ENCODE data around the gene ZMYND10.

ZMYND10 gene

DNA sequence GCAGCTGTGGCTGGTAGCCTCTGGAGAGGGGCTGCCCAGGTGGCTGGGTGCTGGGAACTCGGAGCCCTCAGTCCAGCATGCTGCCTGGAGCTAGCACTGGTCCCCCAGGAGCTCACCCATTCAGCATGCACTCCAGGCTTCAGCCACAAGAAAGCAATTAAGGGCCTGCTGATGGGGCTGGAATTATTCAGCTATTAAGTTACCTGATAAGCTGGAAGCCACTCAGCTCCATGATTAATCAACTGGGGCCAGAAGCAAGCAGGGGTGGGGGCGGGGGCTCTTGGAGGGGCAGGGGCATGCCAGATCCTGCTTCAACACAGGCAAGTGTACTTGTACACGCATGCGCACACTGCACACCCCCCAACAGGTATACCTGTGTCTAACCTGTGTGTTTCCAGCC, 35.9 kb upstream of the ZMYND10 start:
- no peaks in the 10 kb centered on the region for H3K9me3 ChIP-seq (ENCODE audit: control insufficient read depth, low read length)
- H3K27ac ChIP-seq (ENCODE audit: low read depth, low read length, severe bottlenecking): no peak overlapping the region
- H3K36me3 ChIP-seq (ENCODE audit: control insufficient read depth, insufficient read depth, low read length): no peaks in the 10 kb centered on the region
- no peaks in the 10 kb centered on the region for H3K4me1 ChIP-seq (ENCODE audit: control insufficient read depth, insufficient read depth, low read length, poor library complexity, severe bottlenecking)
- 97 to 100% methylated on average over 4 of the region's 4 CpGs for WGBS, 2 experiments (ENCODE audit: insufficient coverage in 2 of 2)
- no peak overlapping the region for H3K4me3 ChIP-seq (ENCODE audit: extremely low read depth, insufficient read depth, low read length, poor library complexity, severe bottlenecking)

DNA sequence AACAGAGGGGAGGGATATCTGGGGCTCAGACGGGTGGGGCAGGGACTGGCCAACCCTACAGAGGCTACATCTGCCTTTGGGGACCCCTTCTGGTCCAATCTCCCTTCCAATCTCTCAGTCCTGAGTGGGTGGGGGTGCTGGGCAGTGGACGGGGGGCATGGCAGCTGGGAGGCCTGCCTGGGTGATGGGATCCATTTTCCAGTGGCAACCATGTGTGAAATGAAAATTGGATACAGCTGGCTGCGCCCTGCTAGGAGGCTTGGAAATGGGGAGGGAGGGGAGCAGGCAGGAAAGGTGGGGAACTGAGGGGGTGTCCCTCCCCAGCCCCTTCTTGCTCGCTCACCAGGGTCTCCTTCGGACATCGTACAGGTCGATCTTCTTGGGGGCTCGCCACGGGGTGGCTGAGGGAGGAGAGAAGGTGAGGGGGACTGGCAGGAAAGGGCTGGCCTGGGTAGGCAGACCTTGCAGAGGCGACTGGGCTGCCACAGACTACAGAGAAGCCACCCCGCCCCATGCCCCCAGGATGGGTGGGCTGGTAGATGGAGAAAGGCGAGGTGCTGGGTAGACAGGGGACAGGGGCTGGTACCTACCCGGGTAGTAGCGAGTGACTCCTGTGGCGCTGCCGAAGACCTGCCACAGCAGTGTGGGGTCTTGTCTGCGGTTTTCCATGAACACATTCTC, 35.0 kb upstream of the ZMYND10 start:
- H3K27ac ChIP-seq (ENCODE audit: low read depth, low read length, severe bottlenecking): no peak overlapping the region
- no peaks in the 10 kb centered on the region for H3K4me1 ChIP-seq (ENCODE audit: control insufficient read depth, insufficient read depth, low read length, poor library complexity, severe bottlenecking)
- no peaks in the 10 kb centered on the region for H3K36me3 ChIP-seq (ENCODE audit: control insufficient read depth, insufficient read depth, low read length)
- 89 to 92% methylated on average over 14 to 15 of the region's 17 CpGs for WGBS, 2 experiments (ENCODE audit: insufficient coverage in 2 of 2)
- no peak overlapping the region for H3K4me3 ChIP-seq (ENCODE audit: extremely low read depth, insufficient read depth, low read length, poor library complexity, severe bottlenecking)
- H3K9me3 ChIP-seq (ENCODE audit: control insufficient read depth, low read length): no peaks in the 10 kb centered on the region

DNA sequence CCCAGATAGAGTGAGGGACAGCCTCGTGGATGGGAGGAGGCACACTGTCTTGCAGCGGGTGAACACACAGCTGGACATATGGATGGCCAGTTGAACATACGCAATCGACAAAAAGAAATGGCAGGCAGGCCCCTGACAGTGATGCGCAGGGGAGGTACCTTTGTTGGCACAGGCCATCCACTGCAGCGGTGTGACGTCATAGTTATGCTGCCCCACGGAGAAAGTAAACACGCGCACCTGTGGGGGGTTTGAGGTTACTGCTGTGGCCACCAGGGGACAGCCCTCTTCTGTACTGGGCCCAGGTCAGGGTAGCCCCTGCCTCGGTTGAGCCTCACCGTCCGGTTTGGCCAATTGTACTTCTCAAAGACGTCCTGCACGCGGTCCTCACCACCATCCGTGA, 33.2 kb upstream of the ZMYND10 start:
- no peaks in the 10 kb centered on the region for H3K9me3 ChIP-seq (ENCODE audit: control insufficient read depth, low read length)
- no peaks in the 10 kb centered on the region for H3K36me3 ChIP-seq (ENCODE audit: control insufficient read depth, insufficient read depth, low read length)
- WGBS, 2 experiments (ENCODE audit: insufficient coverage in 2 of 2): 92 to 93% methylated on average over 12 of the region's 17 CpGs
- H3K27ac ChIP-seq (ENCODE audit: low read depth, low read length, severe bottlenecking): no peak overlapping the region
- H3K4me1 ChIP-seq (ENCODE audit: control insufficient read depth, insufficient read depth, low read length, poor library complexity, severe bottlenecking): no peaks in the 10 kb centered on the region
- H3K4me3 ChIP-seq (ENCODE audit: extremely low read depth, insufficient read depth, low read length, poor library complexity, severe bottlenecking): no peak overlapping the region

DNA sequence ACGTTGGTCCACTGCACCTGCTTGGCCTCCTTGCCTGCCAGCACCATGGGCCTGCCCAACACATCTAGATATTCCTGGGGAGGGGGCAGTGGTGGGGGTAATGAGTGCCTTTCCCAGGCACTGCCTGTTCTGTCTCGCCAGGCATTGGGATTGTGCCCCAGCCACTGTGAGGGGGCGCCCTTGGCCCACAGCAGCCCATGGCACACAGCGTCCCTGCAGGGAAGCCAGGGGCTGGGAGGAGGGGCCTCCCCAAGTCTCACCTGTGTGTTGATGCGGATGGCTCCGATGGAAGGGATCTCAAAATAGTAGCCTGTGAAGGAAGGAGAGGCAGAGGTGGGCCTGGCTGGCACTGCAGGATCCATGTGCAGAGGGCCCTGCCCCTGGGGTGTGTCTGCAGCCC, 32.5 kb upstream of the ZMYND10 start:
- Histone ChIP-seq H3K9me3 (ENCODE audit: control insufficient read depth, low read length) (no peaks in the 10 kb centered on the region), H3K4me1 (ENCODE audit: control insufficient read depth, insufficient read depth, low read length, poor library complexity, severe bottlenecking) (no peaks in the 10 kb centered on the region), H3K27ac (ENCODE audit: low read depth, low read length, severe bottlenecking) (no peak overlapping the region), H3K4me3 (ENCODE audit: extremely low read depth, insufficient read depth, low read length, poor library complexity, severe bottlenecking) (no peak overlapping the region), H3K36me3 (ENCODE audit: control insufficient read depth, insufficient read depth, low read length) (no peaks in the 10 kb centered on the region)
- 80 to 85% methylated on average over 3 of the region's 6 CpGs for WGBS, 2 experiments (ENCODE audit: insufficient coverage in 2 of 2)

DNA sequence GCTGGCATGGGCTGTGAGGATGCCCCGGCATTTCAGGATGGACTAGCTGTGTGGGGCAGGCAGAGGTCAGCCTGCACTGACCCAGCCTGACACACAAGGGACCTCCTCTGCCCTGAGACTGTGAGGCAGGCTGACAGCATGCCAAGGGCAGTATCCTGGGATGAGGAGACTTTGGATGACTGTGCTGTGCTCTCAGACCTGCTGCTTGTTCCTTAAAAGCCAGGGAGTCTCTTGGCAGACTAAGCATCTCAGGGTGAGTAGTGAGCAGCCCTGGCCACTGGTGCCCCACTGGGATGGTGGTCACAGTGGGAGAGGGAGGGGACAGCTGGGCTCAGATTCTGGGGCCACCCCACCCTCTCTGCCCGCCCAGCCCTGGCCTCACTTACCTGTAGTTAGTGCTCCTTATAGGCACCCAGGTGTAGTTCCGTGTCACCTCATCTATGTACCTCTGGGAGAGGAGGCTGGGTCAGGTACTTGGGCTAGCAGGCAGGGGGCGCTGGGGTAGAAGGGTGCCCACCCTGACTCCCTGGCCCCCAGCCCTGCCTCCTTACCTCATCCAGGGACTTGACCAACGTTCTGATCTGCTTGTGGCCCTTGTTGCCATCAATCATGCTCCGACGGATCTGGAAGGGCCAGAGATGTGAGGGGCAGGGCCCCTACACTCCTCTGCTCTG, 29.9 kb upstream of the ZMYND10 start:
- no peak overlapping the region for H3K27ac ChIP-seq (ENCODE audit: low read depth, low read length, severe bottlenecking)
- H3K9me3 ChIP-seq (ENCODE audit: control insufficient read depth, low read length): no peaks in the 10 kb centered on the region
- no peaks in the 10 kb centered on the region for H3K36me3 ChIP-seq (ENCODE audit: control insufficient read depth, insufficient read depth, low read length)
- H3K4me1 ChIP-seq (ENCODE audit: control insufficient read depth, insufficient read depth, low read length, poor library complexity, severe bottlenecking): no peaks in the 10 kb centered on the region
- no peak overlapping the region for H3K4me3 ChIP-seq (ENCODE audit: extremely low read depth, insufficient read depth, low read length, poor library complexity, severe bottlenecking)
- WGBS, 2 experiments (ENCODE audit: insufficient coverage in 2 of 2): 69 to 72% methylated on average over 5 of the region's 7 CpGs

DNA sequence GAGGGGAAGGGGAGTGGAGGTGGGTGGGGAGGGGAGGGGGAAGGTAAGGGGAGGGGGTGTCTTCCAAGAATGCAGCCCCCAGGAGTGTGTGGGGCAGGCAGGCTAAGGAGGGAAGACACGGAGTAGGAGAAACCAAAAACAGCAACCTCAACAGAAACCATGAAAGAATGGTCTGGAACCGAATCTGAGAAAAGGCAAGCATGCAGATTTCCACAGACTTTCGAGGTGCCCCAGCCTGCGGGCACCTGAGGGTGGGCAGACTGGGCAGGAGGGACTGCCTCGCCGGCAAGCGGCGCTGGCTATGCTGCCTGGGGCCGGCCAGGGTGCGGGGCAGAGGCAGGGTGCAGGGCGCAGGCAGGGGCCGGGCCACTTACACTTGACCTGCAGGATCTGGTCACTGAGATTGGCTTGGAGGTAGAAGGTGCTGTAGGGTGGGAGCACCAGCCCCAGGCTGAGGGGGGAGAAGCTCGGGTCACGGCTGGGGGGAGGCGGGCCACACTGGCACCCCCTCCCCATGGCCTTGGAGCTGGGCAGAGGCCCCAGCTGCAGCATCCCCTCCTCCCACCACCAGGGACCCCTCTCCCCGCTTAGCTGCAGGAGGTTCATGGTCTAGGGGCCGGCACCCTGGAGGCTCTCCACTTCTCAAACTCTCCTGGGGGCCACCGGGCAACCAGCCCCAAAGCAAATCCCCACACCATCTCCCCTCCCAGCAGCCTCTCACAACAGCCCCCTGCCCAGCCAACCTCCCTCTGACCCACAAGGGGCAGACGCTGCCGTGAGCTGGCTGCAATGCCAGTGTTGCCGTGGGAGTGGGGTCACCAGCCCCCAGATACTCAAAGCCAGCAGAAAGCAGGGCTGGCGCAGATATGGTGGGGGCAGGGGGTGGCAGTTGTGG, 29.1 kb upstream of the ZMYND10 start:
- Histone ChIP-seq H3K9me3 (ENCODE audit: control insufficient read depth, low read length) (no peaks in the 10 kb centered on the region), H3K36me3 (ENCODE audit: control insufficient read depth, insufficient read depth, low read length) (no peaks in the 10 kb centered on the region), H3K27ac (ENCODE audit: low read depth, low read length, severe bottlenecking) (no peak overlapping the region), H3K4me3 (ENCODE audit: extremely low read depth, insufficient read depth, low read length, poor library complexity, severe bottlenecking) (no peak overlapping the region), H3K4me1 (ENCODE audit: control insufficient read depth, insufficient read depth, low read length, poor library complexity, severe bottlenecking) (peaks cover 1% of the 10 kb centered on the region)
- 75 to 88% methylated on average over 10 to 14 of the region's 22 CpGs for WGBS, 2 experiments (ENCODE audit: insufficient coverage in 2 of 2)

DNA sequence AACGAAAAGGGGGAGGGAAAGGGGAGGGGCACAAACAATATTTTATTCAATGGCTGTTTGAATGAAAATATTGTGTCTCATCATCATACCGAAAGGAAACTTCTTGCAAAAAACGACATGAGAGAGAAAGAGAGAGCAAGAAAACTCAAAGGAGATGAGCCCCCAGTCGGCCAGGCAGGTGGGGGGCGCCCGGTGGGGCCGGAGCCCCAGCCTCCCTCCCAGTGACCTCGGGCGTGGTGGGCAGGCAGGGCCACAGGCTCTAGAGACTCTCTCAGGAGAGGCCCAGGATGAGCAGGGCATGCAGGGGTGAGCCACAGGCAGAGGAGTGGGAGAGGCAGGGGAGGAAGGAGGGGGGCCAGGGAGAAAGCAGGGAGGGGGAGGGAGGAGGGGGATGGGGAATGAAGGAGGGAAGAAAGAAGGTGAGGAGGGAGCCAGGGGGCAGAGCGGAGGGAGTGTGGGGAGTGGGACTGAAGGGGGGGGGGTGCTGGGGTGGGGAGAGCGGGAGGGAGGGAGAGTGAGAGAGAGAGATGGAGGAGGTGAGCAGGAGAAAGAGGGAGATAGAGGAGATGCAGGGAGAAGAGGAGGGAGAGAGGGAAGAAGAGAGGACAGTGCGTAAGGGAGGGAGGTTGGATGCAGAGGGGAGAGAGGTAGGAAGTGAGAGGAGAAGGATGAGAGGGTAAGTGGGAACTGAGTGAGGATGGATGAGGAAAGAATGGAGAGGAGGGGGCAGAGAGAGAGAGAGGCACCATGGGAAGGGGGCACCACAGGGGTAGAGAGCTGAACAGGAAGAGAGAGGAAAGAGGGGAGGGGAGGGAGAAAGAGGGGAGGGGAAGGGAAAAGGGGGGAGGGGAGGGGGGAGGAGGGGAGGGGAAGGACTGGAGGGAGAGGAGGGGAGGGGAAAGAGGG, 27.9 kb upstream of the ZMYND10 start:
- WGBS, 2 experiments (ENCODE audit: insufficient coverage in 2 of 2): 52 to 58% methylated on average over 9 to 10 of the region's 12 CpGs
- peaks cover 2% of the 10 kb centered on the region for H3K4me1 ChIP-seq (ENCODE audit: control insufficient read depth, insufficient read depth, low read length, poor library complexity, severe bottlenecking)
- no peak overlapping the region for H3K27ac ChIP-seq (ENCODE audit: low read depth, low read length, severe bottlenecking)
- no peak overlapping the region for H3K4me3 ChIP-seq (ENCODE audit: extremely low read depth, insufficient read depth, low read length, poor library complexity, severe bottlenecking)
- H3K9me3 ChIP-seq (ENCODE audit: control insufficient read depth, low read length): no peaks in the 10 kb centered on the region
- H3K36me3 ChIP-seq (ENCODE audit: control insufficient read depth, insufficient read depth, low read length): no peaks in the 10 kb centered on the region

DNA sequence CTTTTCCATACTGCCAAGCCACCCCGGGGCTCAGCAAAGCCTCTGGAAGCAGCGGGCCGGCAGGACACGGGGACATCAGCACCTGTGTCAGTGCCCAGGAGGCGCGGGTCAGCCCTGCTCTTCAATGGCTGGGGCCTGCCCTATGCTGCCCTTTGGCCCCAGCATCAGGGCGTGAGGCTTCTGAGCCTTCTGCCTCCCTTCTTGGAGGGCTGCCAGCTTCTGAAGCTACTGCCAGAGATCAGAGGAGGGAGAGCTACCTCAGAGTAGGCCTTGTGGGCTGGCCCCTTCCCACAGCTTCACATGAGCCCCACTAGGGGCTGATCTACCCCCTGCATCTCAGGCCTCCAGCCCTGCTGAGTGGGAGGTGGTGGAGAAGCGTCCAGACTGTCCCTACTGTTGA, 26.8 kb upstream of the ZMYND10 start:
- H3K27ac ChIP-seq (ENCODE audit: low read depth, low read length, severe bottlenecking): no peak overlapping the region
- no peak overlapping the region for H3K4me3 ChIP-seq (ENCODE audit: extremely low read depth, insufficient read depth, low read length, poor library complexity, severe bottlenecking)
- H3K36me3 ChIP-seq (ENCODE audit: control insufficient read depth, insufficient read depth, low read length): no peaks in the 10 kb centered on the region
- H3K4me1 ChIP-seq (ENCODE audit: control insufficient read depth, insufficient read depth, low read length, poor library complexity, severe bottlenecking): peaks cover 2% of the 10 kb centered on the region
- H3K9me3 ChIP-seq (ENCODE audit: control insufficient read depth, low read length): no peaks in the 10 kb centered on the region
- 84 to 85% methylated on average over 7 to 8 of the region's 8 CpGs for WGBS, 2 experiments (ENCODE audit: insufficient coverage in 2 of 2)

DNA sequence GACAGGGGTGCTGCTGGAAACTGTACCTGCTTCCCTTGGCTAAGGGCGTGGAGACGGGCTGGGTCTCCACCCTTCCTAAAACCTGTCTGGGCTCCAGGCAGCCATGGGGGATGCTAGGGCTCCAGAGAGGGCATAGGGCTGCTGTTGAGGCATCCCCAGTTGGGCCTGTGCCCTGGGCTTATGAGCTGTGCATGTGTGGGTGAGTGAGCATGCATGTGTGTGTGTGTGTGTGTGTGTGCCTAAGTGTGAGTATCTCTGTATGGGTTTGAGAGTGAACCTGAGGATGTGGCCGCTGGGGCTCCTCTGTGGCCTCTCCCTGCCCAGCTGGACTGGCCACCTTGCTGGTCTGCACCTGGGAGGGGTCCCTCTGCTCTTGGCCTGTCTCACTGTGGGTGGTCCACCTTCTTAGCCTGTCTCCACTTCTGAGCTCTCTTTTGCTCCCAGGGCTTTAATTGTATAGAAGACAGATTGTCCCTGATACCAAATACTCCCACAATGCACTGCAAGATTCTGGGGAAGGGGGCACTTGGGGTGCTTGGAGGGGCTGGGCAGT, 25.7 kb upstream of the ZMYND10 start:
- Histone ChIP-seq H3K27ac (ENCODE audit: low read depth, low read length, severe bottlenecking) (no peak overlapping the region), H3K36me3 (ENCODE audit: control insufficient read depth, insufficient read depth, low read length) (no peaks in the 10 kb centered on the region), H3K4me1 (ENCODE audit: control insufficient read depth, insufficient read depth, low read length, poor library complexity, severe bottlenecking) (peaks cover 2% of the 10 kb centered on the region), H3K9me3 (ENCODE audit: control insufficient read depth, low read length) (no peaks in the 10 kb centered on the region), H3K4me3 (ENCODE audit: extremely low read depth, insufficient read depth, low read length, poor library complexity, severe bottlenecking) (no peak overlapping the region)
- WGBS, 2 experiments (ENCODE audit: insufficient coverage in 2 of 2): 94 to 97% methylated on average over 3 of the region's 3 CpGs

DNA sequence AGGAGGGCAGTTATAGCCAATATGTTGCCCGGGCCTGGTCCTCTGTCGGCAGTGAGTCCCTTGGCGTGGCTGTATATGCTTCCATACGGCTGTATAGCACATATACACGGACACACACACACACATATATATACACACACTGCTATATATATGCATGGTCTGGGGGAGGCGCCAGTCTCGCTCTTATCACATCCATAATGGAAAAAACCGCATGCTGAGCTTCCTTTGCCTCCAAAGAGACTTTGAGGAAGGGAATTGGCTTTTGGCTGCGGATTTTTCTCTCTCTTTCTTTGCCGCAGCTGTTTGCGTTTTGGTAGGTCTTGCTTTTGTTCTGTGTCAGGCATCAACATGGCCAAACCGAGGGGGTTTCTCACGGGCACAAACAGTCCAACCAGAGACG, 25.1 kb upstream of the ZMYND10 start:
- Histone ChIP-seq H3K36me3 (ENCODE audit: control insufficient read depth, insufficient read depth, low read length) (no peaks in the 10 kb centered on the region), H3K27ac (ENCODE audit: low read depth, low read length, severe bottlenecking) (no peak overlapping the region), H3K4me1 (ENCODE audit: control insufficient read depth, insufficient read depth, low read length, poor library complexity, severe bottlenecking) (peaks cover 2% of the 10 kb centered on the region), H3K9me3 (ENCODE audit: control insufficient read depth, low read length) (no peaks in the 10 kb centered on the region), H3K4me3 (ENCODE audit: extremely low read depth, insufficient read depth, low read length, poor library complexity, severe bottlenecking) (no peak overlapping the region)
- 74 to 75% methylated on average over 8 to 10 of the region's 14 CpGs for WGBS, 2 experiments (ENCODE audit: insufficient coverage in 2 of 2)

Measured in mesodermal cell (in vitro differentiated cells).